H1 (cell line): ENCODE results near the gene KCNV2. TPM values are rescaled to one million over a fixed set of nuclear protein-coding genes. Genes with fewer than 3 reads are reported as not detected.

ENCODE experiments used
- CHD2 ChIP-seq: IDR thresholded peaks from 2 replicates; pipeline ENCODE4 v1.6.1; 2012; ENCODE audit warnings: low read length, improper control_type of control experiment
- E2F6 ChIP-seq: IDR thresholded peaks from 2 replicates; pipeline ENCODE4 v1.6.1; 2012; ENCODE audit warnings: inconsistent platforms
- TAF1 ChIP-seq: IDR thresholded peaks from 2 replicates; pipeline ENCODE4 v1.6.1; 2011; ENCODE audit warnings: mild to moderate bottlenecking, low read depth, low read length
- TAF7 ChIP-seq: optimal IDR thresholded peaks from 2 replicates; pipeline ENCODE3; 2011; ENCODE audit warnings: low read depth, mild to moderate bottlenecking, inconsistent platforms, low read length, moderate library complexity, borderline replicate concordance
- polyA plus RNA-seq, 7 experiments: library from polyadenylated mRNA; depleted of rRNA in 3 of 7; stranded (reverse) in 5 of 7; unstranded in 2 of 7; fragments of >200 nt in 5 of 7; fragments of 200-250 nt in 2 of 7; gene quantifications; 1 replicate in 5 of 7; 2 replicates in 1 of 7; 4 replicates in 1 of 7; pipeline versions ENCODE4 v1.2.1 to v1.2.3, GENCODE V29; 2011 to 2013; ENCODE audit warnings: missing spikeins in 2 of 7, mixed read lengths in 2 of 7
- total RNA-seq: library from RNA; stranded (reverse); fragmentation: NEBNext Ultra II Directional; extraction: Animal tissue kit (Norgen Biotek cat#: 25700); gene quantifications from 2 replicates; pipeline ENCODE4 v1.2.1, GENCODE V29; 2021

KCNV2 gene
- total and polyA plus RNA-seq, 2 of the 8 experiments (the other 6 are each of a cell fraction or from before 2014, with no cell fraction given): not detected

GRCh38 chr9:2674141-2674824 lies 43.0 kb upstream of the KCNV2 start (continued):
- TF ChIP-seq TAF1: no peak
- no peak for TF ChIP-seq CHD2
- TF ChIP-seq E2F6: no peak
- no peak for TF ChIP-seq TAF7
